Measurements from ENCODE around the gene C9orf152. TPM values are rescaled to one million over a fixed set of nuclear protein-coding genes. Genes with fewer than 3 reads are reported as not detected.
"Not testable (repeated sequence)": the region's sequence is repeated elsewhere in the genome, so short reads cannot be mapped to it uniquely, and the experiment has no call there.

C9orf152 gene
- total RNA-seq, 1 donor from 2014 or later: not detected

GRCh38 chr9:110198357-110198756 is 9.6 kb downstream of the C9orf152 start:
- no peak for TF ChIP-seq CTCF (IDR thresholded peaks at IDR 0.05; ENCODE audit: insufficient read depth, low read length, poor library complexity, severe bottlenecking)
- Histone ChIP-seq H3K36me3 (ENCODE audit: control insufficient read depth, insufficient read depth, low read length) (no peaks in the 10 kb centered on the region), H3K27me3 (ENCODE audit: control insufficient read depth, insufficient read depth, low read length) (no peaks in the 10 kb centered on the region), H3K4me3 (ENCODE audit: low read depth, low read length) (no peak overlapping the region)
- DNase-seq (ENCODE audit: low read depth): no peak

- TF ChIP-seq CTCF (IDR thresholded peaks at IDR 0.05; ENCODE audit: insufficient read depth, low read length, poor library complexity, severe bottlenecking): no peak
- no peak for DNase-seq (ENCODE audit: low read depth)
- Histone ChIP-seq H3K4me3 (ENCODE audit: low read depth, low read length) (no peak overlapping the region), H3K27me3 (ENCODE audit: control insufficient read depth, insufficient read depth, low read length) (no peaks in the 10 kb centered on the region), H3K36me3 (ENCODE audit: control insufficient read depth, insufficient read depth, low read length) (no peaks in the 10 kb centered on the region)
Observed at GRCh38 chr9:110197330-110198187, 10.4 kb downstream of the C9orf152 start.

GRCh38 chr9:110196084-110196499 is 11.9 kb downstream of the C9orf152 start:
- not testable (repeated sequence) for H3K4me3 ChIP-seq (ENCODE audit: low read depth, low read length); H3K36me3 ChIP-seq (ENCODE audit: control insufficient read depth, insufficient read depth, low read length); DNase-seq (ENCODE audit: low read depth); H3K27me3 ChIP-seq (ENCODE audit: control insufficient read depth, insufficient read depth, low read length)

- Histone ChIP-seq H3K27me3 (ENCODE audit: control insufficient read depth, insufficient read depth, low read length) (no peaks in the 10 kb centered on the region), H3K36me3 (ENCODE audit: control insufficient read depth, insufficient read depth, low read length) (no peaks in the 10 kb centered on the region), H3K4me3 (ENCODE audit: low read depth, low read length) (no peak overlapping the region)
- no peak for TF ChIP-seq CTCF (IDR thresholded peaks at IDR 0.05; ENCODE audit: insufficient read depth, low read length, poor library complexity, severe bottlenecking)
- DNase-seq (ENCODE audit: low read depth): peak; percentile 66
Observed at GRCh38 chr9:110192531-110193261, 15.3 kb downstream of the C9orf152 start.

- no peaks in the 10 kb centered on the region for H3K36me3 ChIP-seq (ENCODE audit: control insufficient read depth, insufficient read depth, low read length)
- no peak for TF ChIP-seq CTCF (IDR thresholded peaks at IDR 0.05; ENCODE audit: insufficient read depth, low read length, poor library complexity, severe bottlenecking)
- no peaks in the 10 kb centered on the region for H3K27me3 ChIP-seq (ENCODE audit: control insufficient read depth, insufficient read depth, low read length)
- H3K4me3 ChIP-seq (ENCODE audit: low read depth, low read length): no peak overlapping the region
- no peak for DNase-seq (ENCODE audit: low read depth)
Observed at GRCh38 chr9:110191615-110192014, 16.3 kb downstream of the C9orf152 start.

GRCh38 chr9:110189559-110190320 is 18.2 kb downstream of the C9orf152 start:
- TF ChIP-seq CTCF (IDR thresholded peaks at IDR 0.05; ENCODE audit: insufficient read depth, low read length, poor library complexity, severe bottlenecking): no peak
- Histone ChIP-seq H3K4me3 (ENCODE audit: low read depth, low read length) (no peak overlapping the region), H3K36me3 (ENCODE audit: control insufficient read depth, insufficient read depth, low read length) (no peaks in the 10 kb centered on the region), H3K27me3 (ENCODE audit: control insufficient read depth, insufficient read depth, low read length) (no peaks in the 10 kb centered on the region)
- no peak for DNase-seq (ENCODE audit: low read depth)

All from kidney epithelial cell (primary cell).